Neural cell (in vitro differentiated cells): ENCODE measurements around the gene PBX2. TPM values are rescaled to one million over a fixed set of nuclear protein-coding genes. Genes with fewer than 3 reads are reported as not detected.

Source experiments
- H2AFZ ChIP-seq: fragments of 200-600, 300-800 bp; sonication (generic), shearing (Covaris generic); 2 replicates; pipeline ENCODE4 v1.6.0; 2014; ENCODE audit warnings: low read depth, mild to moderate bottlenecking, antibody characterized with exemption, low read length, moderate library complexity
- H3F3A ChIP-seq: fragments of 200-600 bp; shearing (Covaris generic); 2 replicates; pipeline ENCODE4 v1.6.1; 2016; ENCODE audit warnings: mild to moderate bottlenecking, moderate library complexity, mixed read lengths, antibody characterized with exemption, low read length; ENCODE audit not compliant: insufficient read depth, poor library complexity, severe bottlenecking
- H3K27ac ChIP-seq: fragments of 200-600, 300-800 bp; sonication (generic), shearing (Covaris generic); 2 replicates; pipeline ENCODE4 v1.5.1; 2014; ENCODE audit warnings: mild to moderate bottlenecking, low read length, moderate library complexity
- H3K27me3 ChIP-seq: fragments of 300-800, 200-600 bp; sonication (generic), shearing (Covaris generic); 2 replicates; pipeline ENCODE4 v1.6.0; 2014; ENCODE audit warnings: mild to moderate bottlenecking, low read depth, low read length, moderate library complexity; ENCODE audit not compliant: insufficient read depth
- H3K36me3 ChIP-seq: fragments of 300-800, 200-600 bp; sonication (generic), shearing (Covaris generic); 2 replicates; pipeline ENCODE4 v1.5.1; 2014; ENCODE audit warnings: mild to moderate bottlenecking, antibody characterized with exemption, low read length, moderate library complexity; ENCODE audit not compliant: insufficient read depth
- H3K4me2 ChIP-seq: fragments of 300-800, 200-600 bp; sonication (generic), shearing (Covaris generic); 2 replicates; pipeline ENCODE4 v1.6.0; 2014; ENCODE audit warnings: mild to moderate bottlenecking, low read length
- H3K4me3 ChIP-seq: fragments of 300-800, 200-600 bp; sonication (generic), shearing (Covaris generic); 2 replicates; pipeline ENCODE4 v1.5.1; 2014; ENCODE audit warnings: mild to moderate bottlenecking, low read length, moderate library complexity
- H3K79me2 ChIP-seq: fragments of 200-600 bp; shearing (Covaris generic); replicated peaks from 2 replicates; pipeline ENCODE4 v1.6.0; 2014; ENCODE audit warnings: mild to moderate bottlenecking, low read length, moderate library complexity; ENCODE audit not compliant: insufficient read depth
- H3K9ac ChIP-seq: fragments of 300-800, 200-600 bp; sonication (generic), shearing (Covaris generic); 2 replicates; pipeline ENCODE4 v1.6.1; 2016; ENCODE audit warnings: mild to moderate bottlenecking, low read length, mixed read lengths
- H3K9me2 ChIP-seq: fragments of 200-600 bp; shearing (Covaris generic); 2 replicates; pipeline ENCODE4 v1.6.1; 2016; ENCODE audit warnings: mild to moderate bottlenecking, low read length, mixed read lengths; ENCODE audit not compliant: insufficient read depth
- H3K9me3 ChIP-seq: fragments of 200-600, 300-800 bp; sonication (generic), shearing (Covaris generic); 2 replicates; pipeline ENCODE4 v1.6.1; 2016; ENCODE audit warnings: mild to moderate bottlenecking, mixed run types, low read length, moderate library complexity, mixed read lengths
- H4K20me1 ChIP-seq: fragments of 200-600 bp; shearing (Covaris generic); 2 replicates; pipeline ENCODE4 v1.6.1; 2016; ENCODE audit warnings: mild to moderate bottlenecking, mixed run types; ENCODE audit not compliant: insufficient read depth
- EP300 ChIP-seq: fragments of 450-650 bp; conservative IDR thresholded peaks from 2 replicates; pipeline ENCODE4 v1.6.1; 2014; ENCODE audit warnings: antibody characterized with exemption, mild to moderate bottlenecking, moderate library complexity; ENCODE audit not compliant: poor library complexity, severe bottlenecking
- EZH2 ChIP-seq: fragments of 200-600, 300-800 bp; shearing (Covaris generic), sonication (generic); IDR thresholded peaks from 2 replicates; pipeline ENCODE4 v1.6.1; 2014; ENCODE audit warnings: antibody characterized with exemption, low read length, borderline replicate concordance, mild to moderate bottlenecking; ENCODE audit not compliant: insufficient read depth, poor library complexity, severe bottlenecking
- MXI1 ChIP-seq: fragments of 450-650 bp; conservative IDR thresholded peaks from 2 replicates; pipeline ENCODE4 v1.6.1; 2014; ENCODE audit warnings: antibody characterized with exemption, mild to moderate bottlenecking; ENCODE audit not compliant: poor library complexity, severe bottlenecking
- POLR2AphosphoS5 ChIP-seq: IDR thresholded peaks from 2 replicates; pipeline ENCODE4 v1.6.1; 2012
- RAD21 ChIP-seq: fragments of 450-650 bp; conservative IDR thresholded peaks from 2 replicates; pipeline ENCODE4 v1.6.1; 2014; ENCODE audit warnings: antibody characterized with exemption, mild to moderate bottlenecking, moderate library complexity
- SMC3 ChIP-seq: fragments of 450-650 bp; conservative IDR thresholded peaks from 2 replicates; pipeline ENCODE4 v1.6.1; 2014; ENCODE audit warnings: antibody characterized with exemption, mild to moderate bottlenecking, moderate library complexity; ENCODE audit not compliant: poor library complexity
- TAF1 ChIP-seq: IDR thresholded peaks from 2 replicates; pipeline ENCODE4 v1.6.1; 2012; ENCODE audit warnings: low read depth
- polyA plus RNA-seq: library from polyadenylated mRNA; depleted of rRNA; stranded (reverse); fragments of >200 nt; gene quantifications from 2 replicates; pipeline ENCODE4 v1.2.3, GENCODE V29; 2014
- TF ChIP-seq, protein P1 (sequence below): fragments of 450-650 bp; IDR thresholded peaks from 2 replicates; pipeline ENCODE4 v1.5.1; 2014; ENCODE audit warnings: antibody characterized with exemption, mild to moderate bottlenecking, moderate library complexity; ENCODE audit not compliant: poor library complexity, severe bottlenecking
- TF ChIP-seq, protein P2 (sequence below): IDR thresholded peaks from 2 replicates; pipeline ENCODE4 v1.6.1; 2012; ENCODE audit warnings: borderline replicate concordance

The PBX2 gene
- polyA plus RNA-seq, 1 donor from 2014 or later, result 53.2 TPM

DNA sequence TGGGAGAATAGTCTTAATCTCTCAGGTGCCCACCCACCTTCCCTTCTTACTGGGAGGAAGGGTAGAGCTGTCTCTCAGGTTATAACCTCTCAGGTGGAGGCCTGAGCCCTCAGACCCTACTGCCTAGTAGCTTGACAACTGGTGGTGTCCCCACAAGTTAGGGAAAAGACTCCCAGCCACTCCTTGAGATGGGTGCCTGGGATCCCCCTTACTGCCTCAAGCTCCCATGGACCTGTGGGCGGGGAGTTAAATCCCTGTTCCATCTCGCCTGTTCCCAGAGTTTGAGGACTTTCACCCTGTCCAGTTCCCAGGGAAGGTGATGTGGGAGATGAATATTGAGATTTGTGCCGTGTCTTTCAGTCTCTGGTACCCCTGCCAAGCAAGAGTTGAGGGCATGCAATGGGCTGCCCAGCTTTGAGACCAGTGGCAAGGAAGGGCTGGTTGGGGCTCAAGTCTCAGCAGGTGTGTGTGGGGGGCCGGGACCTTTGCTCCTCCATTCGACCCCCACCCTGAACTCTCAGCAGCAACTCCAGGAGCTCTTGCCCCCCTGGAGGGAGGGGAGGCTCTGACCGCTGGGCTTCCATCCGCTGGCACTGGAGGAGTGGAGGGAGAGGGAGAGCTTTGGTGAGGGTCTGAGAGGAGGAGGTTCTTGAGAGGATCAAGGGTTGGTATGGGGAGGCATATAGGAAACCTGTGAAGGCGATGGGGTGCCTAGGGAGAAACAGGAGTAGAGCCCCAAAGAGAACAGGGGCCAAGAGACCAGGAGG lies 1.1 kb upstream of the PBX2 start:
- Histone ChIP-seq H3K4me3 (peak overlapping the region; percentile 75), H3K9ac (peak overlapping the region; percentile 94), H3K79me2 (peaks cover 17% of the 10 kb centered on the region), H4K20me1 (no peaks in the 10 kb centered on the region), H3K36me3 (no peaks in the 10 kb centered on the region), H3K27ac (peak overlapping the region; percentile 91), H3K9me2 (no peaks in the 10 kb centered on the region), H3K9me3 (no peaks in the 10 kb centered on the region), H2AFZ (no peak overlapping the region), H3F3A (peaks cover 5% of the 10 kb centered on the region), H3K27me3 (no peaks in the 10 kb centered on the region), H3K4me2 (peak overlapping the region; percentile 82)
- no peak for TF ChIP-seq RAD21
- no peak for TF ChIP-seq EZH2
- no peak for TF ChIP-seq POLR2AphosphoS5
- TF ChIP-seq SMC3, result no peak
- TF ChIP-seq, protein P1, sequence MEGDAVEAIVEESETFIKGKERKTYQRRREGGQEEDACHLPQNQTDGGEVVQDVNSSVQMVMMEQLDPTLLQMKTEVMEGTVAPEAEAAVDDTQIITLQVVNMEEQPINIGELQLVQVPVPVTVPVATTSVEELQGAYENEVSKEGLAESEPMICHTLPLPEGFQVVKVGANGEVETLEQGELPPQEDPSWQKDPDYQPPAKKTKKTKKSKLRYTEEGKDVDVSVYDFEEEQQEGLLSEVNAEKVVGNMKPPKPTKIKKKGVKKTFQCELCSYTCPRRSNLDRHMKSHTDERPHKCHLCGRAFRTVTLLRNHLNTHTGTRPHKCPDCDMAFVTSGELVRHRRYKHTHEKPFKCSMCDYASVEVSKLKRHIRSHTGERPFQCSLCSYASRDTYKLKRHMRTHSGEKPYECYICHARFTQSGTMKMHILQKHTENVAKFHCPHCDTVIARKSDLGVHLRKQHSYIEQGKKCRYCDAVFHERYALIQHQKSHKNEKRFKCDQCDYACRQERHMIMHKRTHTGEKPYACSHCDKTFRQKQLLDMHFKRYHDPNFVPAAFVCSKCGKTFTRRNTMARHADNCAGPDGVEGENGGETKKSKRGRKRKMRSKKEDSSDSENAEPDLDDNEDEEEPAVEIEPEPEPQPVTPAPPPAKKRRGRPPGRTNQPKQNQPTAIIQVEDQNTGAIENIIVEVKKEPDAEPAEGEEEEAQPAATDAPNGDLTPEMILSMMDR, result no peak
- TF ChIP-seq TAF1, result no peak
- TF ChIP-seq EP300, result no peak
- no peak for TF ChIP-seq MXI1

DNA sequence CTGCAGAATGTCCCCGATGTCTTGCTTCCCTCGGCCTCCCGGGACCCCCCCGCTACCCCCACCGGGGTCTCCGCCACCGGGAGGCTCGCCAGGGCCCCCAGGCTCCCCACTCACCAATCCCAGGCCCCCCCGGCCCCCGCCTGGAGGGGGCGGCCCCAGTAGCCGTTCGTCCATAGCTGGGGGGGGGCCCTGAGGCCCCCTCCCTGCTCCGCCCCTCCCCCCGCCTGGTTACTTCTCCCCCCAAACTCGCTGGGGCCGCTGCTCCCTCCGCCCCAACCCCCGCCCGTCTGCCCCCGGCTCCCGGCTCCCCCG lies 304 bp downstream of the PBX2 start:
- peaks cover 17% of the 10 kb centered on the region for H3K79me2 ChIP-seq
- H3K4me3 ChIP-seq, result peak overlapping the region; percentile 75
- TF ChIP-seq POLR2AphosphoS5 (no peak), TAF1 (no peak), SMC3 (no peak), MXI1 (no peak), EZH2 (no peak), RAD21 (no peak), EP300 (no peak)
- TF ChIP-seq, protein P2, sequence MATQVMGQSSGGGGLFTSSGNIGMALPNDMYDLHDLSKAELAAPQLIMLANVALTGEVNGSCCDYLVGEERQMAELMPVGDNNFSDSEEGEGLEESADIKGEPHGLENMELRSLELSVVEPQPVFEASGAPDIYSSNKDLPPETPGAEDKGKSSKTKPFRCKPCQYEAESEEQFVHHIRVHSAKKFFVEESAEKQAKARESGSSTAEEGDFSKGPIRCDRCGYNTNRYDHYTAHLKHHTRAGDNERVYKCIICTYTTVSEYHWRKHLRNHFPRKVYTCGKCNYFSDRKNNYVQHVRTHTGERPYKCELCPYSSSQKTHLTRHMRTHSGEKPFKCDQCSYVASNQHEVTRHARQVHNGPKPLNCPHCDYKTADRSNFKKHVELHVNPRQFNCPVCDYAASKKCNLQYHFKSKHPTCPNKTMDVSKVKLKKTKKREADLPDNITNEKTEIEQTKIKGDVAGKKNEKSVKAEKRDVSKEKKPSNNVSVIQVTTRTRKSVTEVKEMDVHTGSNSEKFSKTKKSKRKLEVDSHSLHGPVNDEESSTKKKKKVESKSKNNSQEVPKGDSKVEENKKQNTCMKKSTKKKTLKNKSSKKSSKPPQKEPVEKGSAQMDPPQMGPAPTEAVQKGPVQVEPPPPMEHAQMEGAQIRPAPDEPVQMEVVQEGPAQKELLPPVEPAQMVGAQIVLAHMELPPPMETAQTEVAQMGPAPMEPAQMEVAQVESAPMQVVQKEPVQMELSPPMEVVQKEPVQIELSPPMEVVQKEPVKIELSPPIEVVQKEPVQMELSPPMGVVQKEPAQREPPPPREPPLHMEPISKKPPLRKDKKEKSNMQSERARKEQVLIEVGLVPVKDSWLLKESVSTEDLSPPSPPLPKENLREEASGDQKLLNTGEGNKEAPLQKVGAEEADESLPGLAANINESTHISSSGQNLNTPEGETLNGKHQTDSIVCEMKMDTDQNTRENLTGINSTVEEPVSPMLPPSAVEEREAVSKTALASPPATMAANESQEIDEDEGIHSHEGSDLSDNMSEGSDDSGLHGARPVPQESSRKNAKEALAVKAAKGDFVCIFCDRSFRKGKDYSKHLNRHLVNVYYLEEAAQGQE, result no peak
- TF ChIP-seq, protein P1, result no peak
- H4K20me1 ChIP-seq, result no peaks in the 10 kb centered on the region
- no peaks in the 10 kb centered on the region for H3K36me3 ChIP-seq
- peaks cover 3% of the 10 kb centered on the region for H3F3A ChIP-seq
- H2AFZ ChIP-seq, result peak overlapping the region; percentile 12
- peak overlapping the region; percentile 91 for H3K27ac ChIP-seq
- no peaks in the 10 kb centered on the region for H3K9me2 ChIP-seq
- H3K4me2 ChIP-seq, result peak overlapping the region; percentile 89
- H3K9ac ChIP-seq, result peak overlapping the region; percentile 94
- H3K9me3 ChIP-seq, result no peaks in the 10 kb centered on the region
- no peaks in the 10 kb centered on the region for H3K27me3 ChIP-seq
